HEK293 (cell line): ENCODE measurements around the gene ANGPTL4.
A peak's percentile ranks its signal among the peaks of the same experiment; 100 is the strongest.

Experiments
- CTCF ChIA-PET: fragments of 350-600 bp; formaldehyde crosslinking; extraction: SDS; loops from one replicate; lab custom pipeline; 2021; ENCODE audit warnings: antibody characterized with exemption; lab: Yijun Ruan, JAX
- POLR2A ChIA-PET: fragments of 300-600 bp; formaldehyde crosslinking; extraction: SDS; loops from one replicate; lab custom pipeline; 2020; ENCODE audit warnings: antibody characterized with exemption, inconsistent platforms; lab: Yijun Ruan, JAX
- H3K27ac ChIP-seq: fragments of 200-500 bp; sonication (Bioruptor generic); 2 replicates; pipeline ENCODE4 v1.5.1; 2014; ENCODE audit warnings: low read depth, low read length, control low read depth, inconsistent platforms; ENCODE audit errors: extremely low read depth
- H3K36me3 ChIP-seq, 2 experiments: fragments of 200-500 bp in 1 of 2; sonication (Bioruptor generic) in 1 of 2; 1 replicate in 1 of 2; 2 replicates in 1 of 2; pipeline ENCODE4 v1.5.1; 2014 to 2017; ENCODE audit warnings: inconsistent platforms in 2 of 2, low read length in 2 of 2; ENCODE audit not compliant: control insufficient read depth in 2 of 2, insufficient read depth in 1 of 2
- H3K4me1 ChIP-seq: fragments of 200-500 bp; sonication (Bioruptor generic); 2 replicates; pipeline ENCODE4 v1.5.1; 2014; ENCODE audit warnings: mild to moderate bottlenecking, low read length, inconsistent platforms; ENCODE audit not compliant: control insufficient read depth, insufficient read depth
- H3K4me3 ChIP-seq: 2 replicates; pipeline ENCODE4 v1.5.1; 2011; ENCODE audit warnings: low read depth, mild to moderate bottlenecking, control low read depth, low read length, moderate library complexity
- H3K9me3 ChIP-seq: fragments of 200-500 bp; sonication (Bioruptor generic); 2 replicates; pipeline ENCODE4 v1.5.1; 2014; ENCODE audit warnings: low read depth, low read length, inconsistent platforms; ENCODE audit not compliant: control insufficient read depth, insufficient read depth
- GFI1B ChIP-seq: fragments of 450-650 bp; formaldehyde crosslinking; IDR thresholded peaks from 2 replicates; pipeline ENCODE4 v1.5.1; 2016; ENCODE audit warnings: missing biosample characterization, missing genetic modification characterization
- MYNN ChIP-seq: fragments of 450-650 bp; formaldehyde crosslinking; IDR thresholded peaks from 2 replicates; pipeline ENCODE4 v1.5.1; 2016; ENCODE audit warnings: missing biosample characterization, missing genetic modification characterization, borderline replicate concordance
- PRDM1 ChIP-seq: fragments of 450-650 bp; formaldehyde crosslinking; IDR thresholded peaks from 2 replicates; pipeline ENCODE4; 2016; ENCODE audit warnings: missing biosample characterization, missing genetic modification characterization
- PRDM10 ChIP-seq: fragments of 450-650 bp; formaldehyde crosslinking; IDR thresholded peaks from 2 replicates; pipeline ENCODE4 v1.5.1; 2016; ENCODE audit warnings: missing biosample characterization, missing genetic modification characterization
- TCF7L2 ChIP-seq: IDR thresholded peaks from 2 replicates; pipeline ENCODE4 v1.6.1; 2011; ENCODE audit warnings: low read depth, mild to moderate bottlenecking, inconsistent platforms, low read length, moderate library complexity, borderline replicate concordance
- ZFHX2 ChIP-seq: fragments of 450-650 bp; formaldehyde crosslinking; conservative IDR thresholded peaks from 2 replicates; pipeline ENCODE4 v1.5.1; 2016; ENCODE audit warnings: missing biosample characterization, missing genetic modification characterization
- ZNF248 ChIP-seq: fragments of 450-650 bp; formaldehyde crosslinking; IDR thresholded peaks from 2 replicates; pipeline ENCODE4 v1.5.1; 2017; ENCODE audit warnings: missing biosample characterization, missing genetic modification characterization
- ZNF416 ChIP-seq: fragments of 450-650 bp; formaldehyde crosslinking; IDR thresholded peaks from 2 replicates; pipeline ENCODE4 v1.5.1; 2016; ENCODE audit warnings: missing biosample characterization, missing genetic modification characterization
- ZNF555 ChIP-seq: fragments of 450-650 bp; formaldehyde crosslinking; conservative IDR thresholded peaks from 2 replicates; pipeline ENCODE4 v1.5.1; 2017; ENCODE audit warnings: missing biosample characterization, mild to moderate bottlenecking, missing genetic modification characterization, inconsistent platforms
- ZNF585B ChIP-seq: fragments of 450-650 bp; formaldehyde crosslinking; IDR thresholded peaks from 2 replicates; pipeline ENCODE4 v1.5.1; 2016; ENCODE audit warnings: missing biosample characterization, missing genetic modification characterization
- ZNF629 ChIP-seq: fragments of 450-650 bp; formaldehyde crosslinking; IDR thresholded peaks from 2 replicates; pipeline ENCODE4 v1.5.1; 2017; ENCODE audit warnings: missing biosample characterization, missing genetic modification characterization
- ZNF76 ChIP-seq: fragments of 450-650 bp; formaldehyde crosslinking; IDR thresholded peaks from 2 replicates; pipeline ENCODE4; 2016; ENCODE audit warnings: low read depth, missing biosample characterization, missing genetic modification characterization, borderline replicate concordance
- ZXDB ChIP-seq: fragments of 450-650 bp; formaldehyde crosslinking; IDR thresholded peaks from 2 replicates; pipeline ENCODE4 v1.5.1; 2016; ENCODE audit warnings: missing biosample characterization, missing genetic modification characterization
- TF ChIP-seq, protein P1 (sequence below): fragments of 450-650 bp; formaldehyde crosslinking; IDR thresholded peaks from 2 replicates; pipeline ENCODE4 v1.5.1; 2016; ENCODE audit warnings: missing biosample characterization, missing genetic modification characterization, low read depth
- TF ChIP-seq, protein P2 (sequence below): fragments of 450-650 bp; formaldehyde crosslinking; IDR thresholded peaks from 2 replicates; pipeline ENCODE4 v1.5.1; 2017; ENCODE audit warnings: missing biosample characterization, missing genetic modification characterization

Gene ANGPTL4

GRCh38 chr19:8357007-8357521, 6.9 kb upstream of the ANGPTL4 start (continued):
- TF ChIP-seq ZNF629 (tag by site-specific recombination) (no peak), MYNN (tag by site-specific recombination) (no peak), ZNF248 (tag by site-specific recombination) (no peak), TCF7L2 (no peak), ZNF416 (tag by site-specific recombination) (no peak), ZXDB (tag by site-specific recombination) (peak; percentile 32; the same call in 1 of the 2 replicates), ZNF585B (tag by site-specific recombination) (no peak)

DNA sequence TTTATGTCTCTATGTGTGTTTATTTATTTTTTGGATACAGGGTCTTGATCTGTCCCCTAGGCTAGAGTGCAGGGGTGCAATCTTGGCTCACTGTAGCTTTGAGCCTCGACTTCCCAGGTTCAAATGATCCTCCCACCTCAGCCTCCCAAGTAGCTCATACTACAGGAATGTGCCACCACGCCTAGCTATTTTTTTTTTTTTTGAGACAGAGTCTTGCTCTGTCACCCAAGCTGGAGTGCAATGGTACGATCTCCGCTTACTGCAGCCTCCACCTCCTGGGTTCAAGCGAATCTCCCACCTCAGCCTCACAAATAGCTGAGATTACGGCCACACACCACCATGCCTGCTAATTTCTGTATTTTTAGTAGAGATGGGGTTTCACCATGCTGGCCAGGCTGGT, 5.0 kb upstream of the ANGPTL4 start:
- Histone ChIP-seq H3K4me1 (peaks cover 6% of the 10 kb centered on the region), H3K9me3 (no peaks in the 10 kb centered on the region), H3K36me3 (no peaks in the 10 kb centered on the region), H3K27ac (no peak overlapping the region), H3K4me3 (no peak overlapping the region)
- ChIA-PET POLR2A (no interaction called here), CTCF (interaction anchor here (0.6 to 0.8 kb wide), 3 partner anchors 22 to 1029 kb away, joined by 3 to 4 read pairs (median 3); no protein-coding TSS in a partner anchor)
- TF ChIP-seq PRDM10 (tag by site-specific recombination) (peak; percentile 53; the same call in 1 of the 2 replicates), GFI1B (tag by site-specific recombination) (no peak)

- Histone ChIP-seq H3K4me3 (no peak overlapping the region), H3K4me1 (peaks cover 12% of the 10 kb centered on the region), H3K36me3 (no peaks in the 10 kb centered on the region), H3K27ac (no peak overlapping the region), H3K9me3 (no peaks in the 10 kb centered on the region)
- ChIA-PET POLR2A (interaction anchor here (0.6 to 1.3 kb wide), 2 partner anchors 9 to 30 kb away, joined by 6 to 8 read pairs; partner anchors contain the start of gene RAB11B), CTCF (interaction anchor here (0.7 kb wide), 1 partner anchor 153 kb away, joined by 3 read pairs; no protein-coding TSS in a partner anchor)
- no peak for TF ChIP-seq ZNF76
- no peak for TF ChIP-seq ZNF555 (tag by site-specific recombination)
These were observed 3.8 kb upstream of the ANGPTL4 start for GRCh38 chr19:8360196-8360595.

- Histone ChIP-seq H3K27ac (no peak overlapping the region), H3K4me1 (peaks cover 15% of the 10 kb centered on the region), H3K9me3 (no peaks in the 10 kb centered on the region), H3K36me3 (no peaks in the 10 kb centered on the region), H3K4me3 (no peak overlapping the region)
- ChIA-PET CTCF (interaction anchor here (0.6 to 2.1 kb wide), 3 partner anchors 9 to 398 kb away, joined by 3 to 12 read pairs (median 3); partner anchors contain the start of gene MARCHF2), POLR2A (interaction anchor here (0.6 to 2.6 kb wide), 7 partner anchors 10 to 151 kb away, joined by 3 to 7 read pairs (median 4); partner anchors contain the start of genes MARCHF2, RAB11B and ZNF414)
- TF ChIP-seq ZNF248 (tag by site-specific recombination) (no peak), ZFHX2 (tag by site-specific recombination) (no peak), PRDM10 (tag by site-specific recombination) (peak; percentile 84), PRDM1 (no peak), GFI1B (tag by site-specific recombination) (no peak)
- TF ChIP-seq, protein P1, sequence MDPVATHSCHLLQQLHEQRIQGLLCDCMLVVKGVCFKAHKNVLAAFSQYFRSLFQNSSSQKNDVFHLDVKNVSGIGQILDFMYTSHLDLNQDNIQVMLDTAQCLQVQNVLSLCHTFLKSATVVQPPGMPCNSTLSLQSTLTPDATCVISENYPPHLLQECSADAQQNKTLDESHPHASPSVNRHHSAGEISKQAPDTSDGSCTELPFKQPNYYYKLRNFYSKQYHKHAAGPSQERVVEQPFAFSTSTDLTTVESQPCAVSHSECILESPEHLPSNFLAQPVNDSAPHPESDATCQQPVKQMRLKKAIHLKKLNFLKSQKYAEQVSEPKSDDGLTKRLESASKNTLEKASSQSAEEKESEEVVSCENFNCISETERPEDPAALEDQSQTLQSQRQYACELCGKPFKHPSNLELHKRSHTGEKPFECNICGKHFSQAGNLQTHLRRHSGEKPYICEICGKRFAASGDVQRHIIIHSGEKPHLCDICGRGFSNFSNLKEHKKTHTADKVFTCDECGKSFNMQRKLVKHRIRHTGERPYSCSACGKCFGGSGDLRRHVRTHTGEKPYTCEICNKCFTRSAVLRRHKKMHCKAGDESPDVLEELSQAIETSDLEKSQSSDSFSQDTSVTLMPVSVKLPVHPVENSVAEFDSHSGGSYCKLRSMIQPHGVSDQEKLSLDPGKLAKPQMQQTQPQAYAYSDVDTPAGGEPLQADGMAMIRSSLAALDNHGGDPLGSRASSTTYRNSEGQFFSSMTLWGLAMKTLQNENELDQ (tag by site-specific recombination), result no peak
- TF ChIP-seq, protein P2, sequence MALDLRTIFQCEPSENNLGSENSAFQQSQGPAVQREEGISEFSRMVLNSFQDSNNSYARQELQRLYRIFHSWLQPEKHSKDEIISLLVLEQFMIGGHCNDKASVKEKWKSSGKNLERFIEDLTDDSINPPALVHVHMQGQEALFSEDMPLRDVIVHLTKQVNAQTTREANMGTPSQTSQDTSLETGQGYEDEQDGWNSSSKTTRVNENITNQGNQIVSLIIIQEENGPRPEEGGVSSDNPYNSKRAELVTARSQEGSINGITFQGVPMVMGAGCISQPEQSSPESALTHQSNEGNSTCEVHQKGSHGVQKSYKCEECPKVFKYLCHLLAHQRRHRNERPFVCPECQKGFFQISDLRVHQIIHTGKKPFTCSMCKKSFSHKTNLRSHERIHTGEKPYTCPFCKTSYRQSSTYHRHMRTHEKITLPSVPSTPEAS (tag by site-specific recombination), result no peak
These were observed 1.8 kb upstream of the ANGPTL4 start for GRCh38 chr19:8361921-8362793.
